Caco-2 (cell line): ENCODE results near the gene CACNA1C. TPM values are rescaled to one million over a fixed set of nuclear protein-coding genes. Genes with fewer than 3 reads are reported as not detected.

Experiments
- BruUV-seq: library from RNA; stranded (reverse); fragments of 400-500 nt; replicated peaks from 2 replicates; lab custom pipeline; 2021; lab: Mats Ljungman, UMichigan
- CTCF ChIA-PET: fragments of 300-600 bp; sonication (Branson Sonifier 250); formaldehyde crosslinking; loops from one replicate; lab custom pipeline; 2022; ENCODE audit warnings: antibody characterized with exemption; lab: Charles Lee
- POLR2A ChIA-PET: fragments of 300-600 bp; sonication (Branson Sonifier 250); formaldehyde crosslinking; loops from one replicate; lab custom pipeline; 2022; ENCODE audit warnings: antibody characterized with exemption; lab: Charles Lee
- DNase-seq, 2 experiments: peaks; one replicate each; pipeline versions ENCODE4 v3.0.0 to v3.0.0-alpha.2; 2020 to 2022
- H3K27me3 ChIP-seq: replicated peaks from 2 replicates; pipeline ENCODE4 v1.6.0; 2011; ENCODE audit warnings: low read length; ENCODE audit not compliant: control insufficient read depth, insufficient read depth
- H3K36me3 ChIP-seq: 2 replicates; pipeline ENCODE4 v1.5.1; 2011; ENCODE audit warnings: low read length; ENCODE audit not compliant: control insufficient read depth, insufficient read depth
- H3K4me1 ChIP-seq: fragments of 250-450 bp; sonication (Bioruptor Pico); 2 replicates; pipeline ENCODE4 v1.5.1; 2020; ENCODE audit warnings: mild to moderate bottlenecking
- H3K4me3 ChIP-seq: 2 replicates; pipeline ENCODE4 v1.5.1; 2011; ENCODE audit warnings: low read depth, mild to moderate bottlenecking, control low read depth, low read length
- H3K9me3 ChIP-seq: fragments of 250-450 bp; sonication (Bioruptor Pico); 2 replicates; pipeline ENCODE4 v1.5.1; 2020; ENCODE audit warnings: mild to moderate bottlenecking, moderate library complexity
- H3K27ac Mint-ChIP-seq: one replicate; pipeline ENCODE4 v1.8.0; 2022; ENCODE audit warnings: mixed read lengths; ENCODE audit not compliant: unreplicated experiment
- H3K27me3 Mint-ChIP-seq: one replicate; pipeline ENCODE4 v1.8.0; 2022; ENCODE audit warnings: mixed read lengths; ENCODE audit not compliant: insufficient read depth, unreplicated experiment
- H3K36me3 Mint-ChIP-seq: one replicate; pipeline ENCODE4 v1.8.0; 2022; ENCODE audit warnings: mild to moderate bottlenecking, mixed read lengths; ENCODE audit not compliant: insufficient read depth, unreplicated experiment
- H3K4me1 Mint-ChIP-seq: one replicate; pipeline ENCODE4 v1.8.0; 2022; ENCODE audit warnings: low read depth, mixed read lengths; ENCODE audit not compliant: unreplicated experiment
- H3K4me3 Mint-ChIP-seq: one replicate; pipeline ENCODE4 v1.8.0; 2022; ENCODE audit warnings: mild to moderate bottlenecking, moderate library complexity, mixed read lengths; ENCODE audit not compliant: unreplicated experiment
- H3K9me3 Mint-ChIP-seq: one replicate; pipeline ENCODE4 v1.8.0; 2022; ENCODE audit warnings: mixed read lengths; ENCODE audit not compliant: unreplicated experiment
- intact Hi-C: fragments of 100-400 bp; cut with micrococcal nuclease; formaldehyde crosslinking; loops from one replicate; pipeline ENCODE4 v1.10.0; 2022; ENCODE audit not compliant: unreplicated experiment
- total RNA-seq: library from RNA; stranded (reverse); gene quantifications from 2 replicates; pipeline ENCODE4 v1.2.3, GENCODE V29; 2022
- TF ChIP-seq, protein P1 (sequence below), 2 experiments: fragments of 200-600 bp in 1 of 2; IDR thresholded peaks; 1 replicate in 1 of 2; 2 replicates in 1 of 2; pipeline versions ENCODE4 v1.5.1 to v1.8.0; 2011 to 2022; ENCODE audit warnings: antibody characterized with exemption in 1 of 2, control low read depth in 1 of 2, inconsistent platforms in 1 of 2, low read depth in 1 of 2, low read length in 1 of 2, mild to moderate bottlenecking in 1 of 2, moderate library complexity in 1 of 2; ENCODE audit not compliant: insufficient read depth in 1 of 2, severe bottlenecking in 1 of 2, unreplicated experiment in 1 of 2

CACNA1C gene
- total RNA-seq, 1 experiment from 2014 or later = not detected

DNA sequence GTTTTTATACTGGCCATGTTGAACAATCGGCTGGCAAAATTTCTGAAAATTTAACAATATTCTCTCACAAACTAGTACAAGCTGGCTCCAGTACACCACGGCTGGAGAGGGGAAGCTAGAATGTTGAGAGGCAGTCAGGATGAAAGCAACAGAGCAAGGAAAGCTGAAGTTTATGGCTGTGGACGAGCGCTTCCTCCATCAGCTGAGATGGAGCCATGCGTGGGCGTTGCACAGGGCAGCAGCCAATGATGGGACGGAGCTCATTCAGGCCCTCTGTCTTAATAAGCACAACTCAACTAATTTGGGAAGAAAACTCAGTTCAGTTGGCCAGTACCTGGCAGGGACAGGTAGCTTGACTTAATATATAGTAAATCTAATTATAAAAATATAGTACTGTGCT is 34.4 kb upstream of the CACNA1C start:
- TF ChIP-seq, protein P1, sequence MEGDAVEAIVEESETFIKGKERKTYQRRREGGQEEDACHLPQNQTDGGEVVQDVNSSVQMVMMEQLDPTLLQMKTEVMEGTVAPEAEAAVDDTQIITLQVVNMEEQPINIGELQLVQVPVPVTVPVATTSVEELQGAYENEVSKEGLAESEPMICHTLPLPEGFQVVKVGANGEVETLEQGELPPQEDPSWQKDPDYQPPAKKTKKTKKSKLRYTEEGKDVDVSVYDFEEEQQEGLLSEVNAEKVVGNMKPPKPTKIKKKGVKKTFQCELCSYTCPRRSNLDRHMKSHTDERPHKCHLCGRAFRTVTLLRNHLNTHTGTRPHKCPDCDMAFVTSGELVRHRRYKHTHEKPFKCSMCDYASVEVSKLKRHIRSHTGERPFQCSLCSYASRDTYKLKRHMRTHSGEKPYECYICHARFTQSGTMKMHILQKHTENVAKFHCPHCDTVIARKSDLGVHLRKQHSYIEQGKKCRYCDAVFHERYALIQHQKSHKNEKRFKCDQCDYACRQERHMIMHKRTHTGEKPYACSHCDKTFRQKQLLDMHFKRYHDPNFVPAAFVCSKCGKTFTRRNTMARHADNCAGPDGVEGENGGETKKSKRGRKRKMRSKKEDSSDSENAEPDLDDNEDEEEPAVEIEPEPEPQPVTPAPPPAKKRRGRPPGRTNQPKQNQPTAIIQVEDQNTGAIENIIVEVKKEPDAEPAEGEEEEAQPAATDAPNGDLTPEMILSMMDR (IDR thresholded peaks at IDR 0.05; ENCODE audit: insufficient read depth in 1 of 2, low read depth in 1 of 2, low read length in 1 of 2, severe bottlenecking in 1 of 2, unreplicated experiment in 1 of 2) = no peak
- Histone ChIP-seq H3K4me3 (no peak overlapping the region), H3K4me1 (peaks cover 5% of the 10 kb centered on the region; the same call in 1 of the 2 replicates), H3K36me3 (no peaks in the 10 kb centered on the region), H3K9me3 (no peaks in the 10 kb centered on the region), H3K27me3 (no peaks in the 10 kb centered on the region)
- Mint-ChIP-seq H3K27me3 (peaks cover 15% of the 10 kb centered on the region), H3K4me3 (no peak overlapping the region), H3K4me1 (no peaks in the 10 kb centered on the region), H3K27ac (no peak overlapping the region), H3K36me3 (no peaks in the 10 kb centered on the region), H3K9me3 (no peaks in the 10 kb centered on the region)
- BruUV-seq = no TSS peak
- intact Hi-C loops = no loop called here
- ChIA-PET CTCF (no interaction called here), POLR2A (no interaction called here)
- no peak for DNase-seq

DNA sequence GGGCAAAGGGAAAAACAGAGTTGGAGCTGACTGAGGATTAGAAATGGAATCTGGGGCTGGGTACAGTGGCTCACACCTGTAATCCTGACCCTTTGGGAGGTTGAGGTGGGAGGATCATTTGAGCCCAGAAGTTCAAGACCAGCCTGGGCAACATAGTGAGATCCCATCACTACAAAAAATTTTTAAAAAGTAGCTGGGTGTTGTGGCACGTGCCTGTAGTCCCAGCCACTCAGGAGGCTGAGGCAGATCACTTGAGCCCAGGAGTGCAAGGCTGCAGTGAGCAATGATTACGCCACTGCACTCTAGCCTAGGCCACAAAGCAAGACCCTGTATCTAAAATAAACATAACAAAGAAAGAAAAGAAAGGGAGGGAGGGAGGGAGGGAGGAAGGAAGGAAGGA is 33.7 kb upstream of the CACNA1C start:
- Mint-ChIP-seq H3K36me3 (no peaks in the 10 kb centered on the region), H3K4me3 (no peak overlapping the region)
- no TSS peak for BruUV-seq

DNA sequence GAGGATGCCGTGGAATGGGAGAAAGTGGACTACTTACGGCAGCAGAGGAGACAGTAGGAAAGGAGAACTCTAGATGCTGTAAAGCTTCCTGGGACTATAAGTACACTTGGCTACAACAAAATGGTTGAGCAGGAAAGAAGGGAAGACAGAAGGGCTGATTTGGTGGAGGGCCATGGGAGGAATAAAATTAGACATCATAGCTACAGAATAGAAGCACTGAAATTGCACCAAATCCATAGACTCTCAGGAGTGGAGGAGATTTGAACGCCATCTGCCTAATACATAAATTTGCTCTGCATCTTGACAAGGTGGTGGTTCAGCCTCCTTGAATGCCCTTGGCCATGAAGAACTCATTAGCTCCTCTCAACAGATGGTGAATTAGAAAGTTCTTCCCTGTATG is 32.3 kb upstream of the CACNA1C start:
- H3K9me3 ChIP-seq = no peaks in the 10 kb centered on the region
- Mint-ChIP-seq H3K36me3 (no peaks in the 10 kb centered on the region), H3K4me3 (no peak overlapping the region), H3K9me3 (no peaks in the 10 kb centered on the region), H3K4me1 (no peaks in the 10 kb centered on the region), H3K27ac (no peak overlapping the region), H3K27me3 (peaks cover 15% of the 10 kb centered on the region)
- no peak for DNase-seq
- POLR2A ChIA-PET = no interaction called here
- no TSS peak for BruUV-seq
- CTCF ChIA-PET = interaction anchor here (0.5 kb wide), 1 partner anchor 266 kb away, joined by 4 read pairs; no protein-coding TSS in a partner anchor
- intact Hi-C loops = no loop called here
- H3K36me3 ChIP-seq = no peaks in the 10 kb centered on the region
- TF ChIP-seq, protein P1 (IDR thresholded peaks at IDR 0.05; ENCODE audit: insufficient read depth in 1 of 2, low read depth in 1 of 2, low read length in 1 of 2, severe bottlenecking in 1 of 2, unreplicated experiment in 1 of 2) = no peak
- H3K27me3 ChIP-seq = no peaks in the 10 kb centered on the region
- no peak overlapping the region for H3K4me3 ChIP-seq
- H3K4me1 ChIP-seq = peaks cover 8% of the 10 kb centered on the region; the same call in 1 of the 2 replicates

More for the DNA sequence above, 33.7 kb upstream of the CACNA1C start:
- Histone ChIP-seq H3K4me3 (no peak overlapping the region), H3K36me3 (no peaks in the 10 kb centered on the region), H3K4me1 (peaks cover 8% of the 10 kb centered on the region; the same call in 1 of the 2 replicates), H3K9me3 (no peaks in the 10 kb centered on the region), H3K27me3 (no peaks in the 10 kb centered on the region)
- no peaks in the 10 kb centered on the region for H3K9me3 Mint-ChIP-seq
- peaks cover 15% of the 10 kb centered on the region for H3K27me3 Mint-ChIP-seq
- H3K4me1 Mint-ChIP-seq = no peaks in the 10 kb centered on the region
- ChIA-PET POLR2A (no interaction called here), CTCF (no interaction called here)
- intact Hi-C loops = no loop called here
- no peak overlapping the region for H3K27ac Mint-ChIP-seq
- TF ChIP-seq, protein P1 (IDR thresholded peaks at IDR 0.05; ENCODE audit: insufficient read depth in 1 of 2, low read depth in 1 of 2, low read length in 1 of 2, severe bottlenecking in 1 of 2, unreplicated experiment in 1 of 2) = no peak
- no peak for DNase-seq
